HCT116 (cell line): ENCODE results near the gene NHSL2. TPM values are rescaled to one million over a fixed set of nuclear protein-coding genes. Genes with fewer than 3 reads are reported as not detected.

Source experiments
- ATAC-seq: fragments of 200-7000 bp; cut with Tn5 transposase; 2 replicates; pipeline ENCODE4 v1.9.1; 2020; ENCODE audit warnings: mild to moderate bottlenecking, moderate library complexity
- BruUV-seq: library from RNA; stranded (reverse); fragments of 400-500 nt; replicated peaks from 2 replicates; lab custom pipeline; 2021; lab: Mats Ljungman, UMichigan
- CTCF ChIA-PET: fragments of 300-600 bp; sonication (Branson Sonifier 250); formaldehyde crosslinking; loops from one replicate; lab custom pipeline; 2021; ENCODE audit warnings: antibody characterized with exemption; lab: Charles Lee
- POLR2A ChIA-PET: fragments of 300-600, 350-600 bp; sonication (Branson Sonifier 250); formaldehyde crosslinking; loops from one replicate; lab custom pipeline; 2021; ENCODE audit warnings: antibody characterized with exemption; lab: Charles Lee
- RAD21 ChIA-PET, 2 experiments: fragments of 300-600 bp; sonication (Branson Sonifier 250); formaldehyde crosslinking; loops; one replicate each; lab custom pipeline; 2023; ENCODE audit warnings: low total read pairs in 2 of 2; ENCODE audit not compliant: uncharacterized antibody in 2 of 2, unreplicated experiment in 2 of 2, low non-redundant PET in 1 of 2; lab: Charles Lee
- DNase-seq: peaks from one replicate; pipeline ENCODE4 v3.0.0-alpha.2; 2010; ENCODE audit warnings: low read depth, low spot score
- H2AFZ ChIP-seq: fragments of 200-600 bp; shearing (Covaris generic), sonication (generic); 2 replicates; pipeline ENCODE4 v1.6.1; 2017; ENCODE audit warnings: low read depth, mixed run types, mixed read lengths, antibody characterized with exemption, low read length; ENCODE audit not compliant: poor library complexity, severe bottlenecking
- H3K27ac ChIP-seq: 2 replicates; pipeline ENCODE4 v1.5.1; 2012; ENCODE audit warnings: low read depth, low read length
- H3K27me3 ChIP-seq: fragments of 200-600 bp; sonication (generic); 2 replicates; pipeline ENCODE4 v1.6.1; 2016; ENCODE audit warnings: mixed run types, low read length, mixed read lengths; ENCODE audit not compliant: insufficient read depth
- H3K36me3 ChIP-seq, 2 experiments: fragments of 200-500 bp in 1 of 2; fragments of 200-600 bp in 1 of 2; sonication (Bioruptor generic) in 1 of 2; sonication (generic) in 1 of 2; 2 replicates each; pipeline versions ENCODE4 v1.5.1 to v1.6.1; 2014 to 2016; ENCODE audit warnings: low read length in 2 of 2, inconsistent platforms in 1 of 2, mixed read lengths in 1 of 2, mixed run types in 1 of 2; ENCODE audit not compliant: insufficient read depth in 2 of 2, control insufficient read depth in 1 of 2
- H3K4me1 ChIP-seq, 2 experiments: fragments of 200-600 bp in 1 of 2; sonication (generic) in 1 of 2; 2 replicates each; pipeline versions ENCODE4 v1.5.1 to v1.6.1; 2012 to 2017; ENCODE audit warnings: low read length in 2 of 2, inconsistent platforms in 1 of 2, mild to moderate bottlenecking in 1 of 2, mixed read lengths in 1 of 2, mixed run types in 1 of 2, moderate library complexity in 1 of 2; ENCODE audit not compliant: insufficient read depth in 2 of 2, control insufficient read depth in 1 of 2
- H3K4me2 ChIP-seq: fragments of 200-600 bp; sonication (generic); 2 replicates; pipeline ENCODE4 v1.6.1; 2017; ENCODE audit warnings: mixed run types, low read length, mixed read lengths
- H3K4me3 ChIP-seq, 2 experiments: fragments of 200-600 bp in 1 of 2; sonication (generic) in 1 of 2; replicated peaks in 1 of 2; 2 replicates each; pipeline ENCODE4 v1.5.1; 2011 to 2016; ENCODE audit warnings: low read length in 2 of 2, control low read depth in 1 of 2, low read depth in 1 of 2, mild to moderate bottlenecking in 1 of 2, mixed read lengths in 1 of 2, mixed run types in 1 of 2
- H3K79me2 ChIP-seq: fragments of 200-600 bp; sonication (generic); 2 replicates; pipeline ENCODE4 v1.6.1; 2017; ENCODE audit warnings: mild to moderate bottlenecking, mixed run types, low read length, moderate library complexity, mixed read lengths; ENCODE audit not compliant: insufficient read depth
- H3K9ac ChIP-seq: fragments of 200-600 bp; sonication (generic); 2 replicates; pipeline ENCODE4 v1.6.1; 2016; ENCODE audit warnings: low read length, mixed read lengths
- H3K9me2 ChIP-seq: fragments of 200-600 bp; sonication (generic), shearing (Covaris generic); 2 replicates; pipeline ENCODE4 v1.6.1; 2017; ENCODE audit warnings: mixed run types, mild to moderate bottlenecking, moderate library complexity; ENCODE audit not compliant: insufficient read depth
- H3K9me3 ChIP-seq, 2 experiments: fragments of 200-500 bp in 1 of 2; fragments of 200-600 bp in 1 of 2; sonication (Bioruptor generic) in 1 of 2; sonication (generic) in 1 of 2; 2 replicates each; pipeline ENCODE4 v1.6.1; 2014 to 2017; ENCODE audit warnings: low read length in 2 of 2, mixed read lengths in 2 of 2, inconsistent platforms in 1 of 2, low read depth in 1 of 2, mild to moderate bottlenecking in 1 of 2, mixed run types in 1 of 2, moderate library complexity in 1 of 2; ENCODE audit not compliant: control insufficient read depth in 1 of 2, insufficient read depth in 1 of 2
- H4K20me1 ChIP-seq: fragments of 200-600 bp; sonication (generic), shearing (Covaris generic); 2 replicates; pipeline ENCODE4 v1.6.1; 2017; ENCODE audit warnings: mixed run types, mild to moderate bottlenecking, moderate library complexity; ENCODE audit not compliant: insufficient read depth
- JUND ChIP-seq: IDR thresholded peaks from 2 replicates; pipeline ENCODE4 v1.6.1; 2012
- POLR2A ChIP-seq: IDR thresholded peaks from 2 replicates; pipeline ENCODE4 v1.7.0; 2011; ENCODE audit warnings: borderline replicate concordance; ENCODE audit not compliant: insufficient read depth, insufficient read length; ENCODE audit errors: extremely low read depth
- POLR2AphosphoS5 ChIP-seq: IDR thresholded peaks from 2 replicates; pipeline ENCODE4 v1.6.1; 2011; ENCODE audit warnings: mild to moderate bottlenecking, low read depth, low read length, moderate library complexity
- intact Hi-C: fragments of 100-400 bp; cut with micrococcal nuclease; formaldehyde crosslinking; loops from 2 replicates; pipeline ENCODE4 v1.10.0; 2022
- total RNA-seq: library from RNA; stranded (reverse); gene quantifications from one replicate; pipeline ENCODE4 v1.2.1, GENCODE V29; 2021; ENCODE audit not compliant: unreplicated experiment
- TF ChIP-seq, protein P1 (sequence below): IDR thresholded peaks from 2 replicates; pipeline ENCODE4 v1.6.1; 2012

The NHSL2 gene
- total RNA-seq, 1 experiment from 2014 or later: 0.22 TPM

DNA sequence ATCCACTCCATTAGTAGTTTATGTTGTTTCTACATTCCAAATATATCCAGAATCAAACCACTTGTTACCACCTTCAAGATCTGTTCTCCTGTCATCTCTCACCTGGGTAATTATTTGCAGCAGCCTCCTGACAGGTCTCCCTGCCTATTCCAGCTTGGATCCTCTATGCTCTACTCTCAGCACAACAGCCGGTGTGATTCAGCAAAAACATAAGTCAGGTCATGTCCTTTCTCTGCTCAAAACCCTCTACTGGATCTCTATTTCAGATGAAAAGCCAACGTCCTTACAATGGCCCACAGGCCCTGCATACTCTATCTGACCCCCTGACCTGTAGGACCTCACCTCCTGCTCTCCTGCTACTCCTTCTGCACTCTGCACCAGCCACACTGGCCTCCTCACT lies 84.5 kb downstream of the NHSL2 start:
- Histone ChIP-seq H3K9me2 (no peaks in the 10 kb centered on the region), H2AFZ (no peak overlapping the region), H3K9me3 (no peaks in the 10 kb centered on the region), H3K4me3 (no peak overlapping the region), H3K27me3 (no peaks in the 10 kb centered on the region), H3K36me3 (no peaks in the 10 kb centered on the region), H3K4me1 (no peaks in the 10 kb centered on the region), H3K4me2 (no peak overlapping the region), H3K27ac (no peak overlapping the region), H3K79me2 (no peaks in the 10 kb centered on the region), H3K9ac (no peak overlapping the region), H4K20me1 (no peaks in the 10 kb centered on the region)
- no peak for ATAC-seq
- no TSS peak for BruUV-seq
- TF ChIP-seq POLR2AphosphoS5: no peak
- TF ChIP-seq, protein P1, sequence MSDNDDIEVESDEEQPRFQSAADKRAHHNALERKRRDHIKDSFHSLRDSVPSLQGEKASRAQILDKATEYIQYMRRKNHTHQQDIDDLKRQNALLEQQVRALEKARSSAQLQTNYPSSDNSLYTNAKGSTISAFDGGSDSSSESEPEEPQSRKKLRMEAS: no peak
- CTCF ChIA-PET: no interaction called here
- intact Hi-C loops: no loop called here
- RAD21 ChIA-PET: no interaction called here
- POLR2A ChIA-PET: no interaction called here
- DNase-seq: no peak

DNA sequence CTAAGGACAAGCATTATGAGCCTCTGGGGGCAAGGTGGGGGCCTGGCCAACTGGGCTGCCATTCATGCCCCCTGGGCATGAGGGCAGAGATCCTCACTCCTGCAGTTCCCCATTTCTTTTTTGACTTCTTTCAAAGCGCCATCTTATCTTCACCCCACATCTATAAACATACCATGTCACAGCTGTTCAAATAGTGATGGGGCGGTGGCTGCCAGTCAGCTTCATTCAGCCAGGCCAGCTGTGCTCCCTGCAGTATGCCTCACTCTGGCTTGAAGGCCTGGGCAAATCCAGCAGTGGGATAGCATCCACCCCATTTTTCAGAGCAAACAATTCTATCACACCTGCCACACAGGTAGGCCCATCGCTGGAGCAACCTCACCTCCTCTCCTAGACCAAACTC lies 85.5 kb downstream of the NHSL2 start:
- H3K27ac ChIP-seq: no peak overlapping the region
- H3K9ac ChIP-seq: no peak overlapping the region
- RAD21 ChIA-PET: no interaction called here
- TF ChIP-seq JUND (no peak), POLR2A (no peak)
- TF ChIP-seq, all 23 proteins: peak for 0
- Histone ChIP-seq H3K36me3 (no peaks in the 10 kb centered on the region), H2AFZ (no peak overlapping the region), H3K4me3 (no peak overlapping the region), H3K9me3 (no peaks in the 10 kb centered on the region), H3K27me3 (no peaks in the 10 kb centered on the region), H3K79me2 (no peaks in the 10 kb centered on the region), H3K9me2 (no peaks in the 10 kb centered on the region), H3K4me1 (no peaks in the 10 kb centered on the region), H4K20me1 (no peaks in the 10 kb centered on the region), H3K4me2 (no peak overlapping the region)
- ATAC-seq: no peak
- no TSS peak for BruUV-seq
- intact Hi-C loops: no loop called here
- no peak for DNase-seq
- ChIA-PET POLR2A (no interaction called here), CTCF (no interaction called here)
